Activated CD4-positive, alpha-beta T cell treated with anti-CD3 and anti-CD28 coated beads, Interleukin-2, Interleukin-6, amounts not matched to agents 100 ng/mL and 50 ng/mL, durations not matched to agents 16 hours and 8 hours (primary cell): ENCODE results near the gene AOAH.

Source experiments
- DNase-seq: peaks from one replicate; pipeline ENCODE4 v3.0.0-alpha.2; 2020

AOAH gene

GRCh38 chr7:36599645-36600313, 124.5 kb downstream of the AOAH start:
- no peak for DNase-seq

- peak; percentile 65 for DNase-seq
These were observed 126.1 kb downstream of the AOAH start for GRCh38 chr7:36598054-36598674.

GRCh38 chr7:36597090-36597773, 127.1 kb downstream of the AOAH start:
- DNase-seq: peak; percentile 23

- DNase-seq: no peak
These were observed 129.8 kb downstream of the AOAH start for GRCh38 chr7:36594445-36594844.

- DNase-seq: no peak
These were observed 132.7 kb downstream of the AOAH start for GRCh38 chr7:36591636-36592035.

GRCh38 chr7:36589391-36589790, 134.9 kb downstream of the AOAH start:
- no peak for DNase-seq

GRCh38 chr7:36583318-36583717, 141.0 kb downstream of the AOAH start:
- peak; percentile 68 for DNase-seq

- no peak for DNase-seq
These were observed 148.5 kb downstream of the AOAH start for GRCh38 chr7:36575832-36576231.

- DNase-seq: no peak
These were observed 151.2 kb downstream of the AOAH start for GRCh38 chr7:36573066-36573465.

GRCh38 chr7:36571190-36571560, 153.1 kb downstream of the AOAH start:
- no peak for DNase-seq

GRCh38 chr7:36570528-36571189, 153.6 kb downstream of the AOAH start:
- DNase-seq: peak; percentile 20

- no peak for DNase-seq
These were observed 155.8 kb downstream of the AOAH start for GRCh38 chr7:36568452-36568849.

- no peak for DNase-seq
These were observed 156.4 kb downstream of the AOAH start for GRCh38 chr7:36567699-36568451.

- DNase-seq: no peak
These were observed 158.4 kb downstream of the AOAH start for GRCh38 chr7:36565792-36566356.

GRCh38 chr7:36564489-36564888, 159.8 kb downstream of the AOAH start:
- DNase-seq: no peak

- DNase-seq: no peak
These were observed 160.5 kb downstream of the AOAH start for GRCh38 chr7:36563706-36564327.

- no peak for DNase-seq
These were observed 162.2 kb downstream of the AOAH start for GRCh38 chr7:36562121-36562520.

- DNase-seq: no peak
These were observed 175.3 kb downstream of the AOAH start for GRCh38 chr7:36549029-36549428.

- no peak for DNase-seq
These were observed 176.9 kb downstream of the AOAH start for GRCh38 chr7:36547416-36547815.

- no peak for DNase-seq
These were observed 178.0 kb downstream of the AOAH start for GRCh38 chr7:36546331-36546730.

GRCh38 chr7:36545291-36545690, 179.0 kb downstream of the AOAH start:
- DNase-seq: no peak

GRCh38 chr7:36538126-36538525, 186.2 kb downstream of the AOAH start:
- DNase-seq: no peak
